Right lobe of liver (tissue), 4 donors: ENCODE results near the gene C1orf87.

Source experiments
- CTCF ChIP-seq, 4 donors: fragments of 200-600 bp in 3 of 4; fragments of 450-650 bp in 1 of 4; IDR thresholded peaks; one replicate each; pipeline versions ENCODE4 v1.5.1 to v1.8.0; 2016 to 2022; ENCODE audit warnings: antibody characterized with exemption in 4 of 4, mild to moderate bottlenecking in 2 of 4
- POLR2A ChIP-seq: fragments of 450-650 bp; IDR thresholded peaks from one replicate; pipeline ENCODE4 v1.6.1; 2017; ENCODE audit warnings: antibody characterized with exemption, mild to moderate bottlenecking
- donor health status: DM: no; HTN: no; CAD: no.
- donor health status: DM: no; HTN: no; CAD: no.
- donor health status: DM: no; HTN: yes; CAD: no.

GRCh38 chr1:60031146-60031545 is 42.4 kb downstream of the C1orf87 start:
- TF ChIP-seq CTCF (IDR thresholded peaks at IDR 0.05) (no peak), POLR2A (no peak)
